Daoy (cell line): ENCODE results near the gene HCAR3. TPM values are rescaled to one million over a fixed set of nuclear protein-coding genes. Genes with fewer than 3 reads are reported as not detected.
"Not testable (repeated sequence)": the region's sequence is repeated elsewhere in the genome, so short reads cannot be mapped to it uniquely, and the experiment has no call there.

Experiments used
- DNase-seq: peaks from one replicate; pipeline ENCODE4 v3.0.0-alpha.2; 2015; ENCODE audit warnings: low read depth
- total RNA-seq: library from RNA; depleted of rRNA; stranded (reverse); fragments of >200 nt; shearing (Covaris generic); gene quantifications from 2 replicates; pipeline ENCODE4 v1.2.3, GENCODE V29; 2014

HCAR3 gene
- total RNA-seq, 1 experiment from 2014 or later, result not detected

DNA sequence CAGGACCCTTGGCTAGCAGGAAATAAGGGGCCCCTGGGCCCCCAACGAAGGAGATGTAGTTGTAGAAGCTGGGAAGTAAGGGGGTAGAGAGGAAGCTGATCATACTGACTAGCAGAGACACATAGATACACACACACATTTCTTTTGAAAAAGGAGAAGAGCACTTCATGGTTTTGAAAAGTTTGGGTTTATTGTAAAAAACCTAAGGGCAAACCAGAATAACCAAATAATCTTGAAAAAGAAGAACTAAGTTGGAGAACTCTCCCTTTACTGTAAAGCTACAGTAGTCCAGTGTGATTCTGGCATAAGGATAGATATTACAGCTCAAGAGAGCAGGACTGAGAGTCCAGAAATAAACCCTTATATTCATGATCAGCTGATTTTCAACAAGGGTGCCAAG is 5.8 kb upstream of the HCAR3 start:
- DNase-seq, result no peak

DNA sequence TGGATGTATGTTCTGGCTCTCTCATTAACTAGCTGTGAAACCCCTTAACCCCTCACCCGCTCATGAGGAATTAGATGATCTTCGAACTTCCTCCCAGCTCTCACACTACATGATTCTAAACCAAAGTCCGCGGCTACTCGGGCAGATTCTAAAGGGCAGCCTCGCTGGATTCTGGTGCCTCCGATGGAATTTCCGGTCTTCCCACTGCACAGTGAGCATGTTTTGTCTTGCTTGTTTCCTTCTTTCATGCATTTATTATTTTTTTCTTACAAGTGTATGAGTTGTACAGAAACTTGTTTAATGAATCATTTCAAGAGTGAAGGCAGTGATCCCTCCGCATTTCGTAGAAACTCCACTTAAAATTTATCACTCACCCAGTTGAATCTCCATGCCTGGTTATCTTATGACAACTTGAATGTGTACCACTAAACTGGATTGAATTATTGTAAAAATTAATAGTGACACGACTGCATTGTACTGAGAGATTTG is 4.5 kb upstream of the HCAR3 start:
- DNase-seq, result peak; percentile 51

DNA sequence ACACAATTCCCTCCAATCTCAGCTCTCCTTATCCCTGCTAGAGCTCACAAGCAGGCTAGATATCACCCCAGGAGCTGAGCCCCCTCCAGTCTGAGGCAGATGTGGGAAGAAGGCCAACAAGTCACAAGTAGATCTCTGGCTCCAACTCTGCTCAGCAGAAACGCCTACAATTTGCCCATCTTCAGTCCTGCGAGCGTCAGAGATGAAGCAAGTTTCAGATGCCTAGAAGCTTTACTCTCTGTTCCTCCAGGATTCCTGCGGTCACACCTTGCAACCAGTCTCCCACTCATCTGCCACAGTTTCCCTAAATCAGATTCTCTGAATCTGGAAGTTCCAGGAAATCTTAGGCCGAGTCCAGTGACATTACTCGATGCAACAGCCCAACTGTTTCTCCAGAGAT is 1.4 kb downstream of the HCAR3 start:
- DNase-seq, result not testable (repeated sequence)

DNA sequence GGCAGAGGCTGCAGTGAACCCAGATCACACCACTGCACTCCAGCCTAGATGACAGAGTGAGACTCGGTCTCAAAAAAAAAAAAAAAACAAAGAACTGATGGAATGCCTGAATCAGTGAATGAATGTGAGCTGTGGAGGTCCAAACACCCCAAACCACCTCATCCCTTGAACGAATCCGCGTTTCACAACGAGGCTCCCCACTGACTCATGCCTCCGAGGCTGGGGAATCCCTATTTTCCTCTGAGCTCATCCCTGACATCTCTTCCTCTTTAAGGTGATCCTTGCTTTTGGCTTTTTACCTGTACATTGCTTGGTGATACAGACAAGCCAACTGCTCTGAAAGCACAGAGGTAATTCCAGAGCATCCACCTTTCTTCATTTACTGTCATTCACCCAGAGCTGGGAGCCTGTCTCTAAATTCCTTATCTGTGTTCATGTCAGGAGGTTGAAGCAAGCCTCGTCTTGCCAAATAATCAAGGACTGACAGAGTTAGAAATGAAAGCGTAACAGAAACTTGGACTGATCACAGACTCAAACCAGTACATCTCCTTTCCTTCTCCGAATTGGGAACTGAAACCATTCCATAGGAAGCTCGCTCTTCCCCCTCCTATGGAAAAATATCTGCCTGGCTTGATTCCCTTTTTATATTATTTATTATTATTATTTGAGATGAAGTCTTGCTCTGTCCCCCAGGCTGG is 3.0 kb downstream of the HCAR3 start:
- DNase-seq, result not testable (repeated sequence)

DNA sequence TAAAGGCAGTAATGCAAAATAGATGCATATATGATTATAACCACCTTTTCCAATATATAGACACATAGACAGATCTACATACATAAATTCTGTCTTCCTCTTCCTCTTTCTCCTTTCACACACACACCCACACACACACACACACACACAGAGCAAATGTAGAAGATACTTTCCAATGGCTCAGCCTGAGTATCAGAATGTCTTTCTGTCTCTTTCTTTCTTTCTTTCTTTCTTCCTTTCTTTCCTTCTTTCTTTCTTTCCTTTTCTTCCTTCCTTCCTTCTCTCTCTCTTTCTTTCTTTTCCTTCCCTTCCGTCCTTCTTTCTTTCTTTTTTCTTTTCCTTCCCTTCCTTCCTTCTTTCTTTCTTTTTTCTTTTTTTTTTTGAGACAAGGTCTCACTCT is 5.3 kb downstream of the HCAR3 start:
- not testable (repeated sequence) for DNase-seq

DNA sequence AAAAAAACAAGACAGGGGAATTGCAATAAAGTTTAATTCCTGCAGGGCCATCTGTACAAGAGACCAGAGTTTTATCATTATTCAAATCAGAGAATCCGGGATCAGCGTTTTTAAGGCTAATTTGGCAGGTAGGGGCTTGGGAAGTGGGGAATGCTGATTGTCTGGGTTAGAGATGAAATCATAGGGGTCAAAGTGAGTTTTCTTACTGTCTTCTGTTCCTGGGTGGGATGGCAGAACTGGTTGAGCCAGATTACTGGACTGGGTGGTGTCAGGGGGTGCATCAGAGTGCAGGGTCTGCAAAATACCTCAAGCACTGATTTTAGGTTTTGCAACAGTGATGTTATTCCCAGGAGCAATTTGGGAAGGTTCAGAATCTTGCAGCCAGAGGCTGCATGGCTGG is 6.3 kb downstream of the HCAR3 start:
- DNase-seq, result not testable (repeated sequence)

DNA sequence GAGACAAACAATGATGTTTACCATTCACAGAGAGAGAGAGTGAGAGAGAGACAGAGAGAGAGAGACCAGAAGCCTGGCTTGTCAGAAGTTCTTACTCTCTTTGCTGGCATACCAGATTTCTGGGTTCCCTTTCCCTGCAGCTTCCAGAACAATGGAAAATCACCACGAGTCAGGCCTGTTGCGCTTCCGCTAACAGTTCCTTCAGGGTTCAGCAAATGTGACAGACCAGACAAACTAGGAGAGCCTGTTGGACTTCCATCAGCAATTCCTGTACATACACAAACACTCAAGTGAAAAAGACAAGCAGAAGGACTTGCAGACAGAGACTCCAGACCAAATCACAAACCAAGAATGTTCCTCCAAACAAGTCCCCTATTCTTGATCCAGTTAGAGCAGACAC is 7.3 kb downstream of the HCAR3 start:
- not testable (repeated sequence) for DNase-seq

DNA sequence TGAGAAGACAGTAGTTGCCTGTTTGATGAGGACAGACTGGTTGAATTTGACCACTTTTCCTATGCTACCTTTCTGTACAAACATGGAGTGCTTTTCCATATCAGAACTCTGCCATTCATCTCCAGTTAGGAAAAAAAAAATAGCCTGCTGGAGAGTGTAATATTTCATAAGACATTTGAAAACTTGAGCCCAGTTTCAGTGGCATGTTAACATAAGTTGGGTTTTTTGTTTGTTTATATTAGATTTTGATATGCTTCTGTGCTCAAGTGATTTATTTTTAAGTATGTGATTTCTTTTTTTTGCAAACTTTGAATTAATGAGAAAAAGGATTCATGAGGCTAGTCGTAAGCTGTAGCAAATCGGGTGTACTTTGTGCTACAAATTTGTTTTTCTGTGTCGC is 12.8 kb downstream of the HCAR3 start:
- not testable (repeated sequence) for DNase-seq

DNA sequence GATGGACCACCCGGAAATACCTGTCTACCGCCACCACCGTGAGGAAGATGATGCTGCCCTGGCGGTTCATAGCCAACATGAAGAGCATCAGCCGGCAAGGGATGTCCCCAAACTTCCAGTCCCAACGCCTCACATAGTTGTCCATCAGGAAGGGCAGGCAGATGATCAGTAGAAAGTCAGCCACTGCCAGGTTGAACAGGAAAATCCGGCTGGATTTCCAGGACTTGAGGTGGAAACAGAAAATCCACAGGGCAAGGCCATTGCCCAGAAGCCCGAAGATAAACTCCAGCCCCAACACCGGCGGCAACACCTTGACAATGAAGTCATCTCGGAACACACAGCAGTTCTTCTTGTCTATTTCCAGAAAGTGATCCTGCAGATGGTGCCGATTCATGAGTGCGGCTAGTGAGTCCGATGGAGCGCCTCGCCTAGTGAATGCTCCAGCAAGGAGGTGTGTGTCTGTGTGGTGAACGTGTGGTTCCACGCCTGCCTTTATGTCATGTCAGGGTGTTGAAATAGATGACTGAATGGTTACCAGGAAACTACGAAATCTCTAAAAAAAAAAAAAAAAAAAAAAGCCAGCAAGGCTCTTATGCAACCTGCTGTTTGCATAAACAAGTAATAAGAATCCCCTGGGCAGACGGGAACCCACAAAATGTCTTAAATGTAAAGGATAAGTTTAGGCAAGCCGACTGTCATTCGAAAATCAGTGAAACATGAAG is 13.6 kb downstream of the HCAR3 start, which contains the start of gene HCAR2:
HCAR2 (minus strand) TSS at position 468 of the 722 bp plus-strand sequence; CDS start at position 394, 74 bp downstream.
- DNase-seq, result not testable (repeated sequence)

DNA sequence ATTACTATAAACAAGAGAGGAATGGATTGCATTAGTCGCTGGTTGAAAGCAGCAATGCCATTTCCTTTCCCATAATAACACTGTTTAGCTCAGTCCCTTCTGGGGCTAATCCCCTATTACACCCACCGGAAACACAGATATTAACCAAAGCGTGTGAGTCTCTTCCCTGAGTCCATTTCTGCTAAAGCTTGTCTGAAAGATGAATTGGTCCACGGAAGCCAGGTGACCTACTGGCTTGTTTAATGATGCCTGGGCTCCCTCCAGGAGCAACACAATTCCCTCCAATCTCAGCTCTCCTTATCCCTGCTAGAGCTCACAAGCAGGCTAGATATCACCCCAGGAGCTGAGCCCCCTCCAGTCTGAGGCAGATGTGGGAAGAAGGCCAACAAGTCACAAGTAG is 15.1 kb downstream of the HCAR3 start:
- not testable (repeated sequence) for DNase-seq

DNA sequence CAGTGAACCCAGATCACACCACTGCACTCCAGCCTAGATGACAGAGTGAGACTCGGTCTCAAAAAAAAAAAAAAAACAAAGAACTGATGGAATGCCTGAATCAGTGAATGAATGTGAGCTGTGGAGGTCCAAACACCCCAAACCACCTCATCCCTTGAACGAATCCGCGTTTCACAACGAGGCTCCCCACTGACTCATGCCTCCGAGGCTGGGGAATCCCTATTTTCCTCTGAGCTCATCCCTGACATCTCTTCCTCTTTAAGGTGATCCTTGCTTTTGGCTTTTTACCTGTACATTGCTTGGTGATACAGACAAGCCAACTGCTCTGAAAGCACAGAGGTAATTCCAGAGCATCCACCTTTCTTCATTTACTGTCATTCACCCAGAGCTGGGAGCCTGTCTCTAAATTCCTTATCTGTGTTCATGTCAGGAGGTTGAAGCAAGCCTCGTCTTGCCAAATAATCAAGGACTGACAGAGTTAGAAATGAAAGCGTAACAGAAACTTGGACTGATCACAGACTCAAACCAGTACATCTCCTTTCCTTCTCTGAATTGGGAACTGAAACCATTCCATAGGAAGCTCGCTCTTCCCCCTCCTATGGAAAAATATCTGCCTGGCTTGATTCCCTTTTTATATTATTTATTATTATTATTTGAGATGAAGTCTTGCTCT is 16.4 kb downstream of the HCAR3 start:
- DNase-seq, result not testable (repeated sequence)

DNA sequence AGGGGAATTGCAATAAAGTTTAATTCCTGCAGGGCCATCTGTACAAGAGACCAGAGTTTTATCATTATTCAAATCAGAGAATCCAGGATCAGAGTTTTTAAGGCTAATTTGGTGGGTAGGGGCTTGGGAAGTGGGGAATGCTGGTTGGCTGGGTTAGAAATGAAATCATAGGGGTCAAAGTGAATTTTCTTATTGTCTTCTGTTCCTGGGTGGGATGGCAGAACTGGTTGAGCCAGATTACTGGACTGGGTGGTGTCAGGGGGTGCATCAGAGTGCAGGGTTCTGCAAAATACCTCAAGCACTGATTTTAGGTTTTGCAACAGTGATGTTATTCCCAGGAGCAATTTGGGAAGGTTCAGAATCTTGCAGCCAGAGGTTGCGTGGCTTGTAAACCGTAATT is 19.7 kb downstream of the HCAR3 start:
- not testable (repeated sequence) for DNase-seq

DNA sequence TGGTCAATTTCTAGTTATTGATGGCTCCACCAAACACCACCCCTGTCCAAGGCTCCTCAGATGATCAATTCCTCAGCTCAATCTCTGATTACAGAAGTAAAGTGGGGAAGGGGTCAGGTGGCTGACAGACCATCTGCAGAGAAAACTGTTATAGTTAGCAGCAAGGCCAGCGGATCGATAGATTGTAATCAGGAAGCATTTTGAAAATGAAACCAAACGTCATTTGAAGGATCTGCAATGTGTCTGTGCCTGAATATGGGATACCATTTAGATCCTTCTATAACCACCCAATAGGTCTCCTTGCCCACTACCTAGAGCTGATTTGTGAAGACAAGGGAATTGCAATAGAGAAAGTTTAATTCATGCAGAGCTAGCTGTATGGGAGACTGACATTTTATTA is 25.0 kb downstream of the HCAR3 start:
- DNase-seq, result no peak

DNA sequence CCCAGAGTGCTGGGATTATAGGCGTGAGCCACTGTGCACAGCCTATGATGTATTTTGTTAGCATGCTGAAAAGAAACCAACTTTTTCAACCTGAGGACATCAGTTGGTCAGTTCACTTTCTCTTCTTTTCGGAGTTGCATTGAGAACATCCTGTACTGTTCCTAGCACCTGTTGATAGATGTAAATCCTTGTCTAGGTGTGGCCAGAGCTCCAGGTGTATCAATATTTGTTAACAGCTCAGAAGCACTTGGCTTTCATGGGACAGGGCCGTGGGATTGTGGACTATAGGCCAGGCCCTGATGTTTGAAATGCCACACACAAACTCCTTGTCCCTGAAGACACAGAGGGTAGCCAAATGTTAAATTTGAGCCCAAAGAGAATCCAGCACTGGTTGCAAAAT is 28.3 kb downstream of the HCAR3 start:
- no peak for DNase-seq

DNA sequence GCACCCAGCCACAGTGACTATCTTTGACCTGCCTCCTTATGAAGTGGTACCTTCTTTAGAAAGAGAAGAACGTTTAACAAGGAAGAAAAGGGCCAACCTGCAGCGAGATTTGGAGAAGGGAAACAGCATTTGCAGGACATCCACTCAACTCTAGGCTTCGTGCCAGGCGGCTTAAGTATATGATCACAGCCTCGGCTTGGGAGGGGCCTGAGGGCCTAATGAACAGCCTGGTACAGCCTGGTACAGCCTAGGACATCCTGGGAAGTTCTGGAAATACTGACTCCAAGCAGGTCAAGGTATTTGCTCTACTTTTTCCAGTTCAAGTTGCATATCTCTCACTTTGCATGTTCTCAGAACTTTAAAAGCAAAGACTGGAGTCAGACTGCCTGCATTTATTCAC is 29.5 kb downstream of the HCAR3 start:
- DNase-seq, result peak; percentile 36

DNA sequence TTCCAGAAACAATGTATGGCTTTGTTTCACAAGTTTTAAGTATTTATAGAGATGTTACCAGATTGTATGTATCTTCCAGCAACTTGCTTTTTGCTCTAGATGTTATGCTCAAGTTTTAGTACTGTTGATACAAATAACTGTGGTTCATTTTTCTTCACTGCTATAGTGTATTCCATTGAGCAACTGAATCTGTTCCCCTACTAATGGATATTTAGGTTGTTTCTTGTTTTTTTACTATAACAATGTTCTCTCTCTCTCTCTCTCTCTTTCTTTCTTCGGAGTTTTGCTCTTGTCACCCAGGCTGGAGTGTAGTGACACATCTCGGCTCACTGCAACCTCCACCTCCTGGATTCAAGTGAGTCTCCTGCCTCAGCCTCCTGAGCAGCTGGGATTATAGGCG is 30.1 kb downstream of the HCAR3 start:
- DNase-seq, result no peak

DNA sequence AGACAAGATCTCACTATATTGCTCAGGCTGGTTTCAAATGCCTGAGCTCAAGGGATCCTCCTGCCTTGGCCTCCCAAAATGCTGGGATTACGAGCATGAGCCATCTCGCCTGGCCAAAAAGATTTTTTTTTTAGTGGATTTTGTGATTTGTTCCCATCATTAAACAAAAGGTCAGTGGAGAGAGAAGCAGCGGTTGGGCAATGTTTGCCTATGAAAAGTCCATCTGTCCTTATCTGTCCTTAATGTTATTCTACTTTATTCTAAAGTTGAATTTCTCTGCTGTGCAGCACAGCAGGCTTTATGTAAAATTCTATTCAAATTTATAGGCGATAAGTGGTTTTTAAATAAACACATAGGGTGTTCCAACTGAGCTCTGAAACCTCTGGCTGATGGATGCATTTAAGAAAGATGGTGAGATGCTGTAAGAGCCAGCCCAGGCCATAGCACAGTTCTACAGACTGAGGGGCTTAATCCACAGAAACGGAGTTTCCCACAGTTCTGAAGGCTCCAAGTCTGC is 32.3 kb downstream of the HCAR3 start:
- DNase-seq, result no peak

DNA sequence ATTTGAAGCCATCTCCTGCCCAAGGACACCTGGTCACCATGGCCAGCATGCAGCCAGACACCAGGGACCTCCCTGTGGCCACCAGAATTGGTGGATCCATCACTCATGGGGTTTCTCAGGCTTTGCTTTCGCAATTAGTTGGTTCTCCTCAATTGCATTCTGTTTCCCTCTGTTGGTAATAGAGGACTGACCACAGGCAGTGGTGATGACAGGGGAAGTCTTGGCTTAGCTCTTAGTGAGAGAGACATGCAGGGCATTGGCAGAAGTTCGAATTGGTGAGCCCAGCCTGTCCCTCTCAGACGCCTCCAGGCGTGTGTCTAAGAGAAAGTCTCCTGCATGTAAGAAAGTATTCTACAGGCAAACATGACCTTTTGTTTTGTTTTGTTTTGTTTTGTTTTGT is 34.8 kb downstream of the HCAR3 start:
- no peak for DNase-seq

DNA sequence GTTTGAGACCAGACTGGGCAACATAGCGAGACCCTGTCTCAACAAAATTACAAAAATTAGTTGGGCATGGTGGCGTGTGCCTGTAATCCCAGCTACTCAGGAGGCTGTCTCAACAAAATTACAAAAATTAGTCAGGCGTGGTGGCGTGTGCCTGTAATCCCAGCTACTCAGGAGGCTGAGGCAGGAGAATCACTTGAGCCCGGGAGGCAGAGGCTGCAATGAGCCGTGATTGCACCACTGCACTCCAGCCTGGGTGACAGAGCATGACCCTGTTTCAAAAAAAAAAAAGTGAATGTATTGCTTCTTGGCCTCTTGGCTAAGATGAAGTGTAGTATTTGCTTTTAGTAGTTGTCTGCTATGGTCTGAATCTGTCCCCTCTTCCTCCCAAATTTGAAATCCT is 35.6 kb downstream of the HCAR3 start:
- not testable (repeated sequence) for DNase-seq

DNA sequence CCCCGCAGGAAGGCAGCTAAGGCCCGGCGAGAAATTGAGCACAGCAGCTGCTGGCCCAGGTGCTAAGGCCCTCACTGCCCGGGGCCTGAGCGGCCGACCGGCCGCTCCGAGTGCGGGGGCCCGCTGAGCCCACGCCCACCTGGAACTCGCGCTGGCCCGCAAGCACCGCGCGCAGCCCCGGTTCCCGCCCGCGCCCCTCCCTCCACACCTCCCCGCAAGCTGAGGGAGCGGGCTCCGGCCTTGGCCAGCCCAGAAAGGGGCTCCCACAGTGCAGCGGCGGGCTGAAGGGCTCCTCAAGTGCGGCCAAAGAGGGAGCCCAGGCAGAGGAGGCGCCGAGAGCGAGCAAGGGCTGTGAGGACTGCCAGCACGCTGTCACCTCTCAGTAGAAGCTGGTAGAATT is 39.8 kb downstream of the HCAR3 start:
- not testable (repeated sequence) for DNase-seq

DNA sequence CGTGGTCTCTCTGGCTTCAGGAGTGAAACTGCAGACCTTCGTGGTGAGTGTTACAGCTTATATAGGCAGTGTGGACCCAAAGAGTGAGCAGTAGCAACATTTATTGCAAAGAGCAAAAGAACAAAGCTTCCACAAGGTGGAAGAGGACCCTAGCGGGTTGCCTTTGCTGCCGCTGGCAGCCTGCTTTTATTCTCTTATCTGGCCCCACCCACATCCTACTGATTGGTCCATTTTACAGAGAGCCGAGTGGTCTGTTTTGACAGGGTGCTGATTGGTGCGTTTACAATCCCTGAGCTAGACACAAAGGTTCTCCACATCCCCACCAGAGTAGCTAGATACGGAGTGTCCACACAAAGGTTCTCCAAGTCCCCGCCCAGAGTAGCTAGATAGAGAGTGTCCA is 40.6 kb downstream of the HCAR3 start:
- not testable (repeated sequence) for DNase-seq

DNA sequence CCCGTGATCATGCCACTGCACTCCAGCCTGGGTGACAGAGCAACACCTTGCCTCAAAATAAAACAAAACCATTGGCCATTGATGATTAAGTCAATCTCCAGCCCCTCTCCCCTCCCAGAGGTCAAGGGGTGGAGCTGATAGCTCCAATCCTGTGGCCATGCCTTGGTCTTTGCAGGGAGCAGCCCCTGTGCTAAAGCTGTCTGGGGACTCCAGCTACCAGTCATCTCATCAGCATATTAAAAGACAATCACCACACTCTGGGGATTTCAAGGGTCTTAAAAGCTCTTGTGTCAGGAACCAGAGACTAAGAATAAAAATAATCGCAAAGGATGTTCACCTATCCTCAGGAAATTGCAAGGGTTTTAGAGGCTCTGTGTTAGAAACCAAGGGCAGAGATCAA is 44.1 kb downstream of the HCAR3 start:
- no peak for DNase-seq
